Amniotic stem cell (primary cell): ENCODE measurements around the gene CHCHD6.

Experiments used
- DNase-seq: peaks from one replicate; lab custom pipeline; 2025; lab: John Stamatoyannopoulos, UW

The CHCHD6 gene

GRCh38 chr3:126704494-126705214 is 614 bp downstream of the CHCHD6 start:
- no peak for DNase-seq

GRCh38 chr3:126706631-126707030 is 2.6 kb downstream of the CHCHD6 start:
- no peak for DNase-seq

- DNase-seq, result no peak
Observed at GRCh38 chr3:126711121-126711760, 7.2 kb downstream of the CHCHD6 start.

- DNase-seq, result no peak
Observed at GRCh38 chr3:126713199-126713598, 9.2 kb downstream of the CHCHD6 start.

- no peak for DNase-seq
Observed at GRCh38 chr3:126714276-126714900, 10.3 kb downstream of the CHCHD6 start.

GRCh38 chr3:126714921-126715320 is 10.9 kb downstream of the CHCHD6 start:
- DNase-seq, result no peak

- no peak for DNase-seq
Observed at GRCh38 chr3:126715432-126715831, 11.4 kb downstream of the CHCHD6 start.

GRCh38 chr3:126716057-126716456 is 12.0 kb downstream of the CHCHD6 start:
- no peak for DNase-seq

- DNase-seq, result no peak
Observed at GRCh38 chr3:126718561-126719445, 14.8 kb downstream of the CHCHD6 start.

GRCh38 chr3:126720596-126720995 is 16.6 kb downstream of the CHCHD6 start:
- DNase-seq, result no peak

- no peak for DNase-seq
Observed at GRCh38 chr3:126721246-126721645, 17.2 kb downstream of the CHCHD6 start.

- DNase-seq, result no peak
Observed at GRCh38 chr3:126723237-126723636, 19.2 kb downstream of the CHCHD6 start.

GRCh38 chr3:126723801-126724200 is 19.8 kb downstream of the CHCHD6 start:
- no peak for DNase-seq

- no peak for DNase-seq
Observed at GRCh38 chr3:126728680-126729079, 24.6 kb downstream of the CHCHD6 start.

GRCh38 chr3:126730376-126730775 is 26.3 kb downstream of the CHCHD6 start:
- no peak for DNase-seq

GRCh38 chr3:126731044-126731443 is 27.0 kb downstream of the CHCHD6 start:
- DNase-seq, result no peak

GRCh38 chr3:126732281-126733060 is 28.4 kb downstream of the CHCHD6 start:
- DNase-seq, result no peak

- DNase-seq, result no peak
Observed at GRCh38 chr3:126733061-126733430, 29.0 kb downstream of the CHCHD6 start.

- no peak for DNase-seq
Observed at GRCh38 chr3:126734106-126734723, 30.2 kb downstream of the CHCHD6 start.

- DNase-seq, result no peak
Observed at GRCh38 chr3:126737527-126737926, 33.5 kb downstream of the CHCHD6 start.

- no peak for DNase-seq
Observed at GRCh38 chr3:126742057-126742456, 38.0 kb downstream of the CHCHD6 start.
